ENCODE results near the gene PPID.

GRCh38 chr4:158767451-158767850, 44.3 kb upstream of the PPID start:
- no peak for TF ChIP-seq CTCF (IDR thresholded peaks at IDR 0.05)
- TF ChIP-seq POLR2A (IDR thresholded peaks at IDR 0.05), result no peak
- no peak for TF ChIP-seq POLR2AphosphoS5 (IDR thresholded peaks at IDR 0.05)

Measured in gastroesophageal sphincter (tissue), 3 donors.